ENCODE results near the gene ZNF618.

- no peak for TF ChIP-seq CTCF (IDR thresholded peaks at IDR 0.05)
- no peak for TF ChIP-seq SIN3A (IDR thresholded peaks at IDR 0.05; ENCODE audit: borderline replicate concordance, insufficient read depth, low read depth, low read length)
Measured at GRCh38 chr9:114071197-114071795, 195.2 kb downstream of the ZNF618 start.

Data from Panc1 (cell line).